HepG2 (cell line): ENCODE data around the gene RASSF4. TPM values are rescaled to one million over a fixed set of nuclear protein-coding genes. Genes with fewer than 3 reads are reported as not detected.

Experiments used
- ARHGAP35 ChIP-seq: sonication (generic); formaldehyde crosslinking; IDR thresholded peaks from 2 replicates; pipeline ENCODE4 v1.9.0; 2022; ENCODE audit warnings: mild to moderate bottlenecking, inconsistent platforms, moderate library complexity, missing genetic modification reagents, borderline replicate concordance
- ATF7 ChIP-seq, 2 experiments: fragments of 450-650 bp in 1 of 2; sonication (generic) in 1 of 2; formaldehyde crosslinking in 1 of 2; IDR thresholded peaks; 2 replicates each; pipeline versions ENCODE4 v1.4.0 to v1.6.1; 2016 to 2020; ENCODE audit warnings: antibody characterized with exemption in 1 of 2, mild to moderate bottlenecking in 1 of 2, missing genetic modification reagents in 1 of 2
- CBX5 ChIP-seq: sonication (generic); formaldehyde crosslinking; IDR thresholded peaks from 2 replicates; pipeline ENCODE4 v1.4.0; 2020; ENCODE audit warnings: missing genetic modification reagents, borderline replicate concordance
- EEA1 ChIP-seq: sonication (generic); formaldehyde crosslinking; IDR thresholded peaks from 2 replicates; pipeline ENCODE4 v1.5.1; 2020; ENCODE audit warnings: mild to moderate bottlenecking, missing genetic modification reagents, borderline replicate concordance
- ELF1 ChIP-seq: sonication (generic); formaldehyde crosslinking; IDR thresholded peaks from 2 replicates; pipeline ENCODE4 v1.4.0; 2020; ENCODE audit warnings: missing genetic modification reagents
- GFI1 ChIP-seq: sonication (generic); formaldehyde crosslinking; IDR thresholded peaks from 2 replicates; pipeline ENCODE4 v1.5.0; 2020; ENCODE audit warnings: missing genetic modification reagents, mild to moderate bottlenecking, borderline replicate concordance
- GLI4 ChIP-seq: sonication (generic); formaldehyde crosslinking; IDR thresholded peaks from 2 replicates; pipeline ENCODE4 v1.5.1; 2020; ENCODE audit warnings: missing genetic modification reagents, mild to moderate bottlenecking, moderate library complexity, borderline replicate concordance
- MAFG ChIP-seq: sonication (generic); formaldehyde crosslinking; IDR thresholded peaks from 2 replicates; pipeline ENCODE4 v1.5.1; 2020; ENCODE audit warnings: mild to moderate bottlenecking, missing genetic modification reagents
- MBD4 ChIP-seq: IDR thresholded peaks from 2 replicates; pipeline ENCODE4 v1.6.1; 2012; ENCODE audit warnings: low read length, inconsistent platforms, borderline replicate concordance
- POLR2A ChIP-seq, 2 experiments: IDR thresholded peaks; 2 replicates each; pipeline ENCODE4 v1.6.1; 2011; ENCODE audit warnings: low read depth in 2 of 2, low read length in 2 of 2, mild to moderate bottlenecking in 1 of 2, moderate library complexity in 1 of 2; ENCODE audit not compliant: insufficient read depth in 1 of 2
- RELA ChIP-seq: sonication (generic); formaldehyde crosslinking; IDR thresholded peaks from 2 replicates; pipeline ENCODE4 v1.4.0; 2020; ENCODE audit warnings: missing genetic modification reagents
- TARDBP ChIP-seq: sonication (generic); formaldehyde crosslinking; IDR thresholded peaks from 2 replicates; pipeline ENCODE4 v1.8.0; 2022; ENCODE audit warnings: mild to moderate bottlenecking, missing genetic modification reagents
- TSC22D2 ChIP-seq: sonication (generic); formaldehyde crosslinking; IDR thresholded peaks from 2 replicates; pipeline ENCODE4 v1.5.1; 2020; ENCODE audit warnings: missing genetic modification reagents, mild to moderate bottlenecking, borderline replicate concordance
- ZBTB42 ChIP-seq: sonication (generic); formaldehyde crosslinking; IDR thresholded peaks from 2 replicates; pipeline ENCODE4 v1.5.0; 2020; ENCODE audit warnings: mild to moderate bottlenecking, missing genetic modification reagents
- ZGPAT ChIP-seq: IDR thresholded peaks from 2 replicates; pipeline ENCODE4 v1.6.1; 2016; ENCODE audit warnings: mild to moderate bottlenecking
- ZNF180 ChIP-seq: sonication (generic); formaldehyde crosslinking; IDR thresholded peaks from 2 replicates; pipeline ENCODE4 v1.4.0; 2020; ENCODE audit warnings: low read depth, missing genetic modification reagents, borderline replicate concordance
- ZNF251 ChIP-seq: sonication (generic); formaldehyde crosslinking; IDR thresholded peaks from 2 replicates; pipeline ENCODE4 v1.9.0; 2021; ENCODE audit warnings: mild to moderate bottlenecking, missing genetic modification reagents
- ZNF713 ChIP-seq: sonication (generic); formaldehyde crosslinking; IDR thresholded peaks from 2 replicates; pipeline ENCODE4 v1.4.0; 2020; ENCODE audit warnings: mild to moderate bottlenecking, missing genetic modification reagents
- ZSCAN22 ChIP-seq: sonication (generic); formaldehyde crosslinking; IDR thresholded peaks from 2 replicates; pipeline ENCODE4 v1.4.0; 2020; ENCODE audit warnings: mild to moderate bottlenecking, missing genetic modification reagents
- polyA plus RNA-seq, 8 experiments: library from polyadenylated mRNA; depleted of rRNA in 3 of 8; stranded (reverse) in 7 of 8; unstranded in 1 of 8; fragments of >200 nt; fragmentation: Illumina TruSeq in 4 of 8; extraction: Trizol in 4 of 8; gene quantifications; 2 replicates each; pipeline versions ENCODE4 v1.2.1 to v1.2.3, GENCODE V29; 2011 to 2016; ENCODE audit warnings: low read depth in 4 of 8, missing spikeins in 1 of 8, mixed read lengths in 1 of 8; ENCODE audit not compliant: insufficient read depth in 1 of 8
- total RNA-seq, 5 experiments: library from RNA; depleted of rRNA; stranded (reverse); fragments of >200 nt; fragmentation: Illumina TruSeq; extraction: Trizol; gene quantifications; 2 replicates each; pipeline ENCODE4 v1.2.3, GENCODE V29; 2016; ENCODE audit warnings: low read depth in 1 of 5
- TF ChIP-seq, protein P1 (sequence below): sonication (generic); formaldehyde crosslinking; IDR thresholded peaks from 2 replicates; pipeline ENCODE4 v1.5.0; 2020; ENCODE audit warnings: missing genetic modification reagents
- TF ChIP-seq, protein P2 (sequence below): sonication (generic); formaldehyde crosslinking; IDR thresholded peaks from 2 replicates; pipeline ENCODE4 v1.5.0; 2020; ENCODE audit warnings: mild to moderate bottlenecking, missing genetic modification reagents, borderline replicate concordance
- TF ChIP-seq, protein P3 (sequence below): sonication (generic); formaldehyde crosslinking; IDR thresholded peaks from 2 replicates; pipeline ENCODE4 v1.9.0; 2021; ENCODE audit warnings: missing genetic modification reagents, borderline replicate concordance

The RASSF4 gene
- total and polyA plus RNA-seq, 2 of the 13 experiments (the other 11 are each of a cell fraction or from before 2014, with no cell fraction given): 34.0 to 51.7 TPM

DNA sequence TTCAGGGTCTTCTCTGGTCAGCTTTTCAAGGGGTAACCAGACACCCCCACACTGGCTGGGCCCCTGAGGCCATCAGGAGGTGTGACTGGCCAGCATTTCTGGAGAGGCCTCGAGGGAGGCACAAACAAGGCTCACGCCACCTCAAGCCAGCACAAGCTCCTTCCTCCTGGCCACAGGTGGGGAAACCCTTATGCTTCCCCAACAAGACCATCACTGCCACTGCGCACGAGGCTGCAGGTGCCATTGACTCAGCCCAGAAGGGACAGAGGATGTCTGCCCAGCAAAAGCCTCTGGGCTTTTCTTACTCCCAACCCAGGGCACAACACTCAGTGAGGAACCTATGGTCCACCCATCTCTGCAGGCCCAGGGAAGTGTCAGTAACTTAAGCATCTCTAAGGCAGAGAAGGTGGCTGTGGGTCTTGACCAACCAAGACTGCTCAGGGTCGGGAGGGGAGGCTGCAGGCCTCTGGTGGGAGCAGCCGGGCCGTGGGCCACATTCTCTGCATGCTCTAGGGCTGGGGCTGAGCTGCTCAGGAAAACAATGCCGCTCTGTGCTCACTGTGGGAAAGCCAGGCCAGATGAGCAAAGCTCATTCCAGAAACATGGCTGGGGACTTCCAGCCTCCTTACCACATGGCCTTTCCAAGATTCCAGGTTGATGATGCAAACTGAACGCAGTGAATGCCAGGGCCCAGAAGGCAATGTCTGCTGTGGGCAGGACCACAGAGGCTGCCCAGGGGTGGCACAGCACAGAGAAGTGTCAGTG is 24.2 kb upstream of the RASSF4 start (continued):
- TF ChIP-seq RELA (CRISPR knock-in tag) (peak; percentile 66; the same call in 1 of the 2 replicates), ZNF251 (CRISPR knock-in tag) (no peak), GFI1 (no peak), ZBTB42 (CRISPR knock-in tag) (no peak), GLI4 (CRISPR knock-in tag) (no peak), TSC22D2 (CRISPR knock-in tag) (no peak; the same call in none of the 2 replicates), ATF7 (IDR thresholded peaks at IDR 0.05) (peak; percentile 20; the same call in 1 of the 2 replicates), ATF7 (CRISPR knock-in tag; IDR thresholded peaks at IDR 0.05) (peak; percentile 87), CBX5 (CRISPR knock-in tag) (no peak; the same call in 1 of the 2 replicates), ARHGAP35 (no peak), TARDBP (CRISPR knock-in tag) (peak; percentile 56; the same call in 1 of the 2 replicates), ZSCAN22 (no peak), ZNF180 (CRISPR knock-in tag) (no peak), MBD4 (no peak), ZGPAT (peak; percentile 93), ZNF713 (CRISPR knock-in tag) (0 out of 2 replicates have a peak, but pooled peaks have one; percentile 49), EEA1 (0 out of 2 replicates have a peak, but pooled peaks have one; percentile 9), POLR2A (IDR thresholded peaks at IDR 0.05; ENCODE audit: insufficient read depth in 1 of 2, low read depth in 2 of 2, low read length in 2 of 2) (no peak; a peak in 1 of 4 replicates), ELF1 (CRISPR knock-in tag) (no peak; the same call in 1 of the 2 replicates), MAFG (CRISPR knock-in tag) (no peak)
- TF ChIP-seq, protein P1, sequence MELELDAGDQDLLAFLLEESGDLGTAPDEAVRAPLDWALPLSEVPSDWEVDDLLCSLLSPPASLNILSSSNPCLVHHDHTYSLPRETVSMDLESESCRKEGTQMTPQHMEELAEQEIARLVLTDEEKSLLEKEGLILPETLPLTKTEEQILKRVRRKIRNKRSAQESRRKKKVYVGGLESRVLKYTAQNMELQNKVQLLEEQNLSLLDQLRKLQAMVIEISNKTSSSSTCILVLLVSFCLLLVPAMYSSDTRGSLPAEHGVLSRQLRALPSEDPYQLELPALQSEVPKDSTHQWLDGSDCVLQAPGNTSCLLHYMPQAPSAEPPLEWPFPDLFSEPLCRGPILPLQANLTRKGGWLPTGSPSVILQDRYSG (CRISPR knock-in tag): peak; percentile 36; the same call in 1 of the 2 replicates
- TF ChIP-seq, protein P2, sequence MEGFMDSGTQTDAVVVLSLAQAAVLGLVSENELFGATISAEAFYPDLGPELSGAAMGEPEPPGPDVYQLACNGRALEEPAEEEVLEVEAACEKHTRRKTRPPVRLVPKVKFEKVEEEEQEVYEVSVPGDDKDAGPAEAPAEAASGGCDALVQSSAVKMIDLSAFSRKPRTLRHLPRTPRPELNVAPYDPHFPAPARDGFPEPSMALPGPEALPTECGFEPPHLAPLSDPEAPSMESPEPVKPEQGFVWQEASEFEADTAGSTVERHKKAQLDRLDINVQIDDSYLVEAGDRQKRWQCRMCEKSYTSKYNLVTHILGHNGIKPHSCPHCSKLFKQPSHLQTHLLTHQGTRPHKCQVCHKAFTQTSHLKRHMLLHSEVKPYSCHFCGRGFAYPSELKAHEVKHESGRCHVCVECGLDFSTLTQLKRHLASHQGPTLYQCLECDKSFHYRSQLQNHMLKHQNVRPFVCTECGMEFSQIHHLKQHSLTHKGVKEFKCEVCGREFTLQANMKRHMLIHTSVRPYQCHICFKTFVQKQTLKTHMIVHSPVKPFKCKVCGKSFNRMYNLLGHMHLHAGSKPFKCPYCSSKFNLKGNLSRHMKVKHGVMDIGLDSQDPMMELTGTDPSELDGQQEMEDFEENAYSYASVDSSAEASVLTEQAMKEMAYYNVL (CRISPR knock-in tag): peak; percentile 37; the same call in 1 of the 2 replicates
- TF ChIP-seq, protein P3, sequence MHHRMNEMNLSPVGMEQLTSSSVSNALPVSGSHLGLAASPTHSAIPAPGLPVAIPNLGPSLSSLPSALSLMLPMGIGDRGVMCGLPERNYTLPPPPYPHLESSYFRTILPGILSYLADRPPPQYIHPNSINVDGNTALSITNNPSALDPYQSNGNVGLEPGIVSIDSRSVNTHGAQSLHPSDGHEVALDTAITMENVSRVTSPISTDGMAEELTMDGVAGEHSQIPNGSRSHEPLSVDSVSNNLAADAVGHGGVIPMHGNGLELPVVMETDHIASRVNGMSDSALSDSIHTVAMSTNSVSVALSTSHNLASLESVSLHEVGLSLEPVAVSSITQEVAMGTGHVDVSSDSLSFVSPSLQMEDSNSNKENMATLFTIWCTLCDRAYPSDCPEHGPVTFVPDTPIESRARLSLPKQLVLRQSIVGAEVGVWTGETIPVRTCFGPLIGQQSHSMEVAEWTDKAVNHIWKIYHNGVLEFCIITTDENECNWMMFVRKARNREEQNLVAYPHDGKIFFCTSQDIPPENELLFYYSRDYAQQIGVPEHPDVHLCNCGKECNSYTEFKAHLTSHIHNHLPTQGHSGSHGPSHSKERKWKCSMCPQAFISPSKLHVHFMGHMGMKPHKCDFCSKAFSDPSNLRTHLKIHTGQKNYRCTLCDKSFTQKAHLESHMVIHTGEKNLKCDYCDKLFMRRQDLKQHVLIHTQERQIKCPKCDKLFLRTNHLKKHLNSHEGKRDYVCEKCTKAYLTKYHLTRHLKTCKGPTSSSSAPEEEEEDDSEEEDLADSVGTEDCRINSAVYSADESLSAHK (CRISPR knock-in tag): no peak
